ENCODE results near the gene CPPED1.

DNA sequence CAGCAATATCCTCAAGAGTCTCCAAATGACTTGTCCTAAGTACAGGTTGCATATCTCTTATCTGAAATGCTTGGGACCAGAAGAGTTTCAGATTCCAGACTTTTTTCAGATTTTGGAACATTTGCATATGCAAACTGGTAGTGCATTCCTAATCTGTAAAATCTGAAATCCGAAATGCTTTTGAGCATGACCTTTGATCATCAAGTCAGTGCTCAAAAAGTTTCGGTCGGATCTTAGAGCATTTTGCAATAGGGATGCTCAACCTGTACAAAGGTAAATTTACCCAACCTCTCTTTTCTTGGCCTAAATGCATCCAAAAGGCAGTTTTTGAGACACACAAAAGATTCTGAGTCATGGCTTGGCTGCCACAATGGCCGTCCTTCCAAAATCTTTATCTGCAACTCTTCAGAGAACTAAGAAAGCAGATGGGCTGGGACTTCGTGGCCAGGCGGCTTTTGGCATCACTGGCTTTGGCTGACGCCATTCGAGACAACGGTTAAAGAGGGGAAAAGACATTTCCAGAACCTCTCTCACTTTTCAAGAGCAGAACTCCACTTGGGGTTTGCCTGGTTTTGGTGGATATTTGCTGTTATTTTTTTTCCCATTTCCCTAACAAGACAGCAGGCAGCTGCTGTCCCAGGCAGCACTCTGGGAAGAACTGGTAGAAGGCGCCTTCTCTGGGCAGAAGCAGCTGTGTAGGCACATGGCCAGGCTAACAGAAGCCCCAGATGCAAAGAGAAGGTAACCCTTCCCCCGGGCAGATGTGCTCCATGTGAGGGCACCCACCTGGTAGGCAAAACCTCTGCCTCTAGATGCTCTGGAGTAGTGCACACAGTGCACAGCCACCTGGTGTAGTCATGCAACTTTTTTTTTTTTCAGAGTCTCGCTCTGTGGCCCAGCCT, 8.9 kb downstream of the CPPED1 start:
- TF ChIP-seq POLR2A (IDR thresholded peaks at IDR 0.05) (no peak), EP300 (IDR thresholded peaks at IDR 0.05) (no peak)
- TF ChIP-seq, protein P1, sequence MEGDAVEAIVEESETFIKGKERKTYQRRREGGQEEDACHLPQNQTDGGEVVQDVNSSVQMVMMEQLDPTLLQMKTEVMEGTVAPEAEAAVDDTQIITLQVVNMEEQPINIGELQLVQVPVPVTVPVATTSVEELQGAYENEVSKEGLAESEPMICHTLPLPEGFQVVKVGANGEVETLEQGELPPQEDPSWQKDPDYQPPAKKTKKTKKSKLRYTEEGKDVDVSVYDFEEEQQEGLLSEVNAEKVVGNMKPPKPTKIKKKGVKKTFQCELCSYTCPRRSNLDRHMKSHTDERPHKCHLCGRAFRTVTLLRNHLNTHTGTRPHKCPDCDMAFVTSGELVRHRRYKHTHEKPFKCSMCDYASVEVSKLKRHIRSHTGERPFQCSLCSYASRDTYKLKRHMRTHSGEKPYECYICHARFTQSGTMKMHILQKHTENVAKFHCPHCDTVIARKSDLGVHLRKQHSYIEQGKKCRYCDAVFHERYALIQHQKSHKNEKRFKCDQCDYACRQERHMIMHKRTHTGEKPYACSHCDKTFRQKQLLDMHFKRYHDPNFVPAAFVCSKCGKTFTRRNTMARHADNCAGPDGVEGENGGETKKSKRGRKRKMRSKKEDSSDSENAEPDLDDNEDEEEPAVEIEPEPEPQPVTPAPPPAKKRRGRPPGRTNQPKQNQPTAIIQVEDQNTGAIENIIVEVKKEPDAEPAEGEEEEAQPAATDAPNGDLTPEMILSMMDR (IDR thresholded peaks at IDR 0.05) = no peak

All from stomach (tissue), 4 donors.